GM10248 (cell line): ENCODE measurements around the gene SCFD2.

Experiments used
- CTCF ChIA-PET: fragments of 300-600 bp; sonication (Branson Sonifier 250); formaldehyde crosslinking; extraction: SDS; loops from one replicate; lab custom pipeline; 2021; ENCODE audit warnings: antibody characterized with exemption; lab: Yijun Ruan, JAX
- POLR2A ChIA-PET: fragments of 350-650 bp; sonication (Branson Sonifier 250); formaldehyde crosslinking; extraction: SDS; loops from one replicate; lab custom pipeline; 2020; ENCODE audit warnings: antibody characterized with exemption; lab: Yijun Ruan, JAX
- DNase-seq: peaks from one replicate; pipeline ENCODE4 v3.0.0; 2012; ENCODE audit errors: extremely low spot score
- TF ChIP-seq, protein P1 (sequence below): IDR thresholded peaks from 2 replicates; pipeline ENCODE4 v1.5.1; 2012; ENCODE audit warnings: mild to moderate bottlenecking, low read depth; ENCODE audit errors: extremely low read depth, missing control alignments, control extremely low read depth

Gene SCFD2

DNA sequence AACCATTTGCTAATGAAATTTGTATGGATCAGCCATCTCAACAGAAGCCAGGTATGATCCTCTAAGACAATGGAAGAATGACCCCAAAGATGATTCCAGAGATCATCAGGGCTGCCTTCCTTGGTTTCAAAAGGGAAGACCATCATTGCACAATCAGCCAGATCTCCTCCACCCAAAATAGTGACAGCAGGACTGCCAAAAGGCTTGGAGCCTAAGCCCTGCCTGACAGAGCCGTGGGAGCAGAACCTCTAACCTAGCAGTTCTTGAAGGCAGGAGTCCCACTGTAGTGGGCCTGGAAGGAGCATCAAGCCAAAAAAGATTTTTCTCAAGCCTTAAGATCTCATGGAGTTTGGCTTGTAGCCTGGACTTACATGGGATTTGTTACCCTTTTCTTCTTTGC lies 277.7 kb downstream of the SCFD2 start:
- ChIA-PET CTCF (no interaction called here), POLR2A (no interaction called here)
- no peak for DNase-seq
- TF ChIP-seq, protein P1, sequence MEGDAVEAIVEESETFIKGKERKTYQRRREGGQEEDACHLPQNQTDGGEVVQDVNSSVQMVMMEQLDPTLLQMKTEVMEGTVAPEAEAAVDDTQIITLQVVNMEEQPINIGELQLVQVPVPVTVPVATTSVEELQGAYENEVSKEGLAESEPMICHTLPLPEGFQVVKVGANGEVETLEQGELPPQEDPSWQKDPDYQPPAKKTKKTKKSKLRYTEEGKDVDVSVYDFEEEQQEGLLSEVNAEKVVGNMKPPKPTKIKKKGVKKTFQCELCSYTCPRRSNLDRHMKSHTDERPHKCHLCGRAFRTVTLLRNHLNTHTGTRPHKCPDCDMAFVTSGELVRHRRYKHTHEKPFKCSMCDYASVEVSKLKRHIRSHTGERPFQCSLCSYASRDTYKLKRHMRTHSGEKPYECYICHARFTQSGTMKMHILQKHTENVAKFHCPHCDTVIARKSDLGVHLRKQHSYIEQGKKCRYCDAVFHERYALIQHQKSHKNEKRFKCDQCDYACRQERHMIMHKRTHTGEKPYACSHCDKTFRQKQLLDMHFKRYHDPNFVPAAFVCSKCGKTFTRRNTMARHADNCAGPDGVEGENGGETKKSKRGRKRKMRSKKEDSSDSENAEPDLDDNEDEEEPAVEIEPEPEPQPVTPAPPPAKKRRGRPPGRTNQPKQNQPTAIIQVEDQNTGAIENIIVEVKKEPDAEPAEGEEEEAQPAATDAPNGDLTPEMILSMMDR: no peak

DNA sequence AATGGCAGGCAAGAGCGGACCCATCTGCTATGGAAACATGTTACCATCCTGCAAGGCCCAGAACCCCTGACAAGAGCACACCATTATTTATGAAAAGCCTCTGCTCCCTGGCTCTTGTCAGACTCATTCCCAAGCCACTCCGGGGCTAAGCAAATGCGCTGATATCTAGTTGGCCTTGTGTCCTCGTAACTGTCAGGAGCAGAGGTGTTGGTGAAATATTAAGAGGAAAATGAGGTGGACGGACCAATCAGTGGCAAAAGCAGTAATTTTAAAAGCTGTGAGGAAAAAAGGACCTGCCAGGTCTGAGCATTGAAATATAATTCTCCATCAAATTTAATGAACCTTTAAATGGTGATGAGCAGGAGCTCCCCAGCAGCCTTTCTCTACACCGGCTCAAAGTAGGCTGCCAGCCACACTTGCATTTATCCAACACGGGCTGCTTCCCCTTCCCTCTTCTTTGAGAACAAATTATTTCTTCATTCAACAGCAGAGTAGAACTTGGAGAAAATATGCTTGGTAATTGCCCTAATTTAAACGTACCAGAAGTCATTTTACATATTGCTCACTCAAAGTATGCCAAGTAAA lies 289.4 kb downstream of the SCFD2 start:
- DNase-seq: no peak
- TF ChIP-seq, protein P1: no peak
- CTCF ChIA-PET: interaction anchor here (1.5 kb wide), 2 partner anchors 14 to 60 kb away, joined by 3 to 6 read pairs; no protein-coding TSS in a partner anchor
- POLR2A ChIA-PET: no interaction called here

DNA sequence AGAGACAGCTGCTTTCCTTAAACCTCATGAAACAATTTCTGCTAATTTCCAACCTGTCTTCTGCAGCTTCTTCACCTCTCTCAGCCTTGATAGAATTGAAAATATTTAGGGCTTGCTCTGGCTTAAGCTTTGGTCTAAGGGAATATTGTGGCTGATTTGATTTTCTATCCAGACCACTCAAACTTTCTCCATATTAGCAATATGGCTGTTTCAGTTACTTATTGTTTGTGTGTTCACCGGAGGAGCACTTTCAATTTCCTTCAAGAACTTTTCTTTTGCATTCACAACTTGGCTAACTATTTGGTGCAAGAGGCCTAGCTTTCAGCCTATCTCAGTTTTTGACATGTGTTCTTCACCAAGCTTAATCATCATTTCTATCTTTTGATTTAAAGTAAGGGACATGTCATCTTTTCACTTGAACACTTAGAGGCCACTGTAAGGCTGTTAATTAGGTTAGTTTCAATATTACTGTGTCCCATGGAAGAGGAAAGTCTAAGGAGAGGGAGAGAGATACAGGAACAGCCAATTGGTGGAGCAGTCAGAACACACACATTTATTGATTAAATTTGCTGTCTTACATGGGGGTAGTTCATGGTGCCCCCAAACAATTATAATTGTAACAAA lies 290.6 kb downstream of the SCFD2 start:
- ChIA-PET CTCF (interaction anchor here (0.9 to 2.0 kb wide), 5 partner anchors 9 to 59 kb away, joined by 3 to 7 read pairs (median 3); no protein-coding TSS in a partner anchor), POLR2A (no interaction called here)
- TF ChIP-seq, protein P1: no peak
- no peak for DNase-seq

DNA sequence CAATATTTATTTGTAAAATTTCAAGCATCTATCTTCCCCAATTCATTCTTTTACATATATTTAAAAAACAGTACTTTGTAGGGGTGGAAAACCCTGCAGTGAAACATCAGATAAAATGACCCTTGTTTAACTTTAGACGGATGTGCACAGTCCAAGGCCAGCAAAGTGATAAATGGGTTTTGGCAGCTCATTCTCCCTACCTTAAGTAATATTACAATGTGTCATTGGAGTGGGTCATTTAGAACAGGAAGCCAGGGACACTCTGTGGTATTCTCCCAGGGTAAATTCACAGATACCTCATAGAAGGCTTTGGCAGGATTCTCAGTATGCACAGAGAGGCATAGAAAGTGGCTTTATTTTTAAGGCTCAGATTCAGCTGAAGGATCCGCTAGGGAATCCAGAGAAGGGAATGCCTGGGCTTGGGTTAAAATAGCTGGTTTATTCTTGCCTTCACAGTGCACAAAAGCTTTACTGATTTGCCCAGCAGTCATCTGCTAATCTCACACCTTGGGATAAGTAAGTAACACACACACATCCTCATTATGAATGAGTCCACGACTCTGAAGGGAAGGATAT lies 297.0 kb downstream of the SCFD2 start:
- TF ChIP-seq, protein P1: no peak
- DNase-seq: no peak
- POLR2A ChIA-PET: interaction anchor here (0.5 kb wide), 1 partner anchor 16 kb away, joined by 3 read pairs; no protein-coding TSS in a partner anchor
- CTCF ChIA-PET: no interaction called here

DNA sequence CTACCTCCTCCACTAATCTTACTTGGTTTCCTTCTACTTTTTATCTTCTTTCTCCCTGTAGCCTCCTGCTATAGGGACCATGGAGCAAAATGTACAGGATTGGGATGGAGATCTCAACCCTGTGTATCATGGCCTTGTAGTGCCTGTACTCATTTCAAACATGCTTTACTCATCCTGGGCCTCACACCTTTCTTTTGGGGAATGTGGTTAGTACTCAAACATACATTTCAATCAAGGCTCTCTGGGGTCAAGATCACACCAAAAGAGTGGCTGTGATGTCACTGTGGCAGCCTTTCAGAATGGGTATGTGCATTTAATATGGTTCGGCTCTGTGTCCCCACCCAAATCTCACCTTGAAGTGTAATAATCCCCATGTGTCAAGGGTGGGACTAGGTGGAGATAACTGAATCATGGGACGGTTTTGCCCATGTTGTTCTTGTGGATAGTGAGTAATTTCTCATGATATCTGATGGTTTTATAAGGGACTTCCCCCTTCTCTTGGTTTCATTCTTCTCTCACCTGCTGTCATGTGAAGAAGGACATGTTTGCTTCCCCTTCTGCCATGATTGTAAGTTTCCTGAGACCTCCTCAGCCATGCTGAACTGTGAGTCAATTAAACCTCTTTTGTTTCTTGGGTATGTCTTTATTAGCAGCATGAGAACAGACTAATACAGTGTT lies 298.6 kb downstream of the SCFD2 start:
- TF ChIP-seq, protein P1: no peak
- ChIA-PET CTCF (interaction anchor here (1.2 kb wide), 1 partner anchor 8 kb away, joined by 3 read pairs; no protein-coding TSS in a partner anchor), POLR2A (no interaction called here)
- no peak for DNase-seq

DNA sequence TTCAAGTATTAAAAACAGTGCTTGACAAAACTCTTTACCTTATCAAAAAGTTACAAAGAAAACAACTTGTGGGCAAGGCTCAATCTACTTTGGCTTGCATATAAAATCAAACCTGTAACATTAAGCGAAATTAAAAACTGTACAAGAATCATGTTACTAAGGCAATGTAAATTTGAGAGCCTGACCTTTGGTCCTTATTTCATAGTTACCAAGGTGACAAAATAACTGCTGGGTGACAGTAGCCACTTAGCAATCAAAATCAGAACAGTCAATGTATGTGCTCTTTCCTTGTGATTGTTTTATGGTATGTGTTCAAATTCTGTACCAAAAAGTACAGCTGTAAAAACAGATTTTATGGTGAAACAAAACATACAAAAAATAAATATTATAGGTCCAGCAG lies 299.7 kb downstream of the SCFD2 start:
- TF ChIP-seq, protein P1: no peak
- POLR2A ChIA-PET: no interaction called here
- no peak for DNase-seq
- CTCF ChIA-PET: interaction anchor here (1.2 kb wide), 1 partner anchor 9 kb away, joined by 3 read pairs; no protein-coding TSS in a partner anchor
